HG02970 (cell line): ENCODE results near the gene KDELR3.

Source experiments
- ATAC-seq: cut with Tn5 transposase; IDR thresholded peaks from one replicate; pipeline ENCODE4 v1.9.1; 2021; ENCODE audit warnings: mild to moderate bottlenecking, moderate library complexity, moderate number of reproducible peaks; ENCODE audit not compliant: unreplicated experiment, low FRiP score

KDELR3 gene

GRCh38 chr22:38467904-38468442 lies at the start of gene KDELR3:
Gene KDELR3 (plus strand): TSS chr22:38468096. CDS start chr22:38468234, 138 bp downstream.
- ATAC-seq, result no peak

GRCh38 chr22:38418589-38418988 lies 49.3 kb upstream of the KDELR3 start:
- ATAC-seq, result no peak

- no peak for ATAC-seq
These were observed 48.6 kb upstream of the KDELR3 start for GRCh38 chr22:38419121-38419857.

GRCh38 chr22:38419858-38420160 lies 48.1 kb upstream of the KDELR3 start:
- no peak for ATAC-seq

GRCh38 chr22:38420734-38421133 lies 47.2 kb upstream of the KDELR3 start:
- ATAC-seq, result no peak

GRCh38 chr22:38422611-38423511 lies 45.0 kb upstream of the KDELR3 start:
- no peak for ATAC-seq

- no peak for ATAC-seq
These were observed 44.1 kb upstream of the KDELR3 start for GRCh38 chr22:38423512-38424503.

- no peak for ATAC-seq
These were observed 43.3 kb upstream of the KDELR3 start for GRCh38 chr22:38424525-38425080.

- no peak for ATAC-seq
These were observed 41.3 kb upstream of the KDELR3 start for GRCh38 chr22:38426628-38427027.

GRCh38 chr22:38427465-38427864 lies 40.4 kb upstream of the KDELR3 start:
- ATAC-seq, result no peak

GRCh38 chr22:38427940-38428339 lies 40.0 kb upstream of the KDELR3 start:
- no peak for ATAC-seq

GRCh38 chr22:38428714-38429113 lies 39.2 kb upstream of the KDELR3 start:
- ATAC-seq, result no peak

- no peak for ATAC-seq
These were observed 38.3 kb upstream of the KDELR3 start for GRCh38 chr22:38429499-38430068.

GRCh38 chr22:38431266-38432010 lies 36.5 kb upstream of the KDELR3 start:
- no peak for ATAC-seq

- ATAC-seq, result no peak
These were observed 35.6 kb upstream of the KDELR3 start for GRCh38 chr22:38432264-38432663.

GRCh38 chr22:38433871-38434270 lies 34.0 kb upstream of the KDELR3 start:
- ATAC-seq, result no peak

- ATAC-seq, result no peak
These were observed 32.9 kb upstream of the KDELR3 start for GRCh38 chr22:38435010-38435409.

GRCh38 chr22:38435965-38436364 lies 31.9 kb upstream of the KDELR3 start:
- ATAC-seq, result no peak
